NCI-H524 (cell line): ENCODE results near the gene GPC1.

Experiments
- DNase-seq, 2 experiments: peaks; one replicate each; lab custom pipeline; 2025; lab: John Stamatoyannopoulos, UW

GPC1 gene

GRCh38 chr2:240412975-240413812 lies 22.3 kb upstream of the GPC1 start:
- DNase-seq, result no peak

- DNase-seq, result no peak
These were observed 21.5 kb upstream of the GPC1 start for GRCh38 chr2:240413813-240414429.

GRCh38 chr2:240416821-240417220 lies 18.6 kb upstream of the GPC1 start:
- no peak for DNase-seq

- DNase-seq, result no peak
These were observed 17.2 kb upstream of the GPC1 start for GRCh38 chr2:240418311-240418710.

GRCh38 chr2:240419271-240419670 lies 16.2 kb upstream of the GPC1 start:
- DNase-seq, result no peak

- no peak for DNase-seq
These were observed 15.7 kb upstream of the GPC1 start for GRCh38 chr2:240419723-240420122.

- DNase-seq, result no peak
These were observed 15.0 kb upstream of the GPC1 start for GRCh38 chr2:240420206-240421104.

GRCh38 chr2:240421381-240421780 lies 14.1 kb upstream of the GPC1 start:
- DNase-seq, result no peak

- DNase-seq, result no peak
These were observed 12.7 kb upstream of the GPC1 start for GRCh38 chr2:240422658-240423329.

GRCh38 chr2:240423788-240424191 lies 11.7 kb upstream of the GPC1 start:
- no peak for DNase-seq

- no peak for DNase-seq
These were observed 10.9 kb upstream of the GPC1 start for GRCh38 chr2:240424341-240425235.

GRCh38 chr2:240425236-240425615 lies 10.2 kb upstream of the GPC1 start:
- DNase-seq, result no peak

GRCh38 chr2:240425697-240426096 lies 9.8 kb upstream of the GPC1 start:
- no peak for DNase-seq

- DNase-seq, result peak in 1 of 2 experiments; percentile 21
These were observed 8.4 kb upstream of the GPC1 start for GRCh38 chr2:240426845-240427721.

GRCh38 chr2:240427729-240428128 lies 7.7 kb upstream of the GPC1 start:
- DNase-seq, result no peak

- DNase-seq, result no peak
These were observed 7.2 kb upstream of the GPC1 start for GRCh38 chr2:240428245-240428644.

GRCh38 chr2:240429341-240429871 lies 6.1 kb upstream of the GPC1 start:
- no peak for DNase-seq

- DNase-seq, result no peak
These were observed 5.5 kb upstream of the GPC1 start for GRCh38 chr2:240429872-240430491.

- DNase-seq, result no peak
These were observed 4.9 kb upstream of the GPC1 start for GRCh38 chr2:240430595-240430994.
